HG03095 (cell line): Measurements from ENCODE around the gene TMPRSS13.
A peak's percentile ranks its signal among the peaks of the same experiment; 100 is the strongest.
"Not testable (repeated sequence)": the region's sequence is repeated elsewhere in the genome, so short reads cannot be mapped to it uniquely, and the experiment has no call there.

Source experiments
- ATAC-seq: cut with Tn5 transposase; IDR thresholded peaks from one replicate; pipeline ENCODE4 v1.9.1; 2021; ENCODE audit warnings: moderate library complexity; ENCODE audit not compliant: unreplicated experiment

Gene TMPRSS13

DNA sequence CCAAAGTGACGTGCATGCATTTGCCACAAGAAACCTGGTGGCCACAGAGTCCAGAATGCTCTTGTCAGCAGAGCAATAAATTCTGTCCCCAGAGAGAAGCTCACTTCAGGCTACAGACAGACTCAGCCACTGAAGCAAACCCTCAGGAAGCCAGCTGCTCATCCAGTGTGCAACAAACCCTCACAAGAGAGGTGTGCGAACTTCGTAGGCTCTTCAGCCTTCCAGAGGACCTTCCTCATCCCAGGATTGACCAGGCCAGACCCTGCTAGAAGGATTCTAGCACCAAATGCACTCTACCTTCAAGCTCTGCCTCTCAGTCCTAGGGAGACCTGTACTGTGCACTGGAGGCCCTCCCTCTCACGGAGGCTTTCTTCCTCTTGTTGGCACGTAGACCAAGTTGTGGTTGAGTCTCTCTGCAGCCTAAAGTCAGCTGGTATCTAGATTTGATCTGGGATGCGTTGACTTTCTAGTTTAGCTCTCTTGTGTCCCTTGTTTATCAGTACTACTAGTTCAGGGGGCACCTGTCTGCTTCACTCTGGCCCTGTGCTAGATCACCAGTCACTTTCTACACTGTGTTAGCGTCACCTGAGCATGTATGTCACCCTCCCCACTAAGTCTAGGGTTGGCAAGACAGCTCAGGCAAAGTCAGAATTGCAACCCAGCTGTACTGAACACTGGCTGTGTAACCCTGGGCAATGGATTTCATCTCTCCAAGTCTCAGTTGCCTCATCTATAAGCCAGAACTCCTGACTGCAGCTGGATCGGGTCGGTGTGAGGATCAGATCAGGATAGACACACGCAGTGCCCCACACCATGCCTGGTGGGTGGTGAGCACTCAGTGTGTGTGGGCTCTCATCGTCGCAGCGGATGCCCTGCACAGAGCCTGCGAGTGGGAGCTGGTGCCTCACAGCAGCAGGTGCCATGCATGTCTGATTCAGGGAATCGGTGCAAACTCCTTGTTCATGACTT is 22.1 kb upstream of the TMPRSS13 start:
- no peak for ATAC-seq

DNA sequence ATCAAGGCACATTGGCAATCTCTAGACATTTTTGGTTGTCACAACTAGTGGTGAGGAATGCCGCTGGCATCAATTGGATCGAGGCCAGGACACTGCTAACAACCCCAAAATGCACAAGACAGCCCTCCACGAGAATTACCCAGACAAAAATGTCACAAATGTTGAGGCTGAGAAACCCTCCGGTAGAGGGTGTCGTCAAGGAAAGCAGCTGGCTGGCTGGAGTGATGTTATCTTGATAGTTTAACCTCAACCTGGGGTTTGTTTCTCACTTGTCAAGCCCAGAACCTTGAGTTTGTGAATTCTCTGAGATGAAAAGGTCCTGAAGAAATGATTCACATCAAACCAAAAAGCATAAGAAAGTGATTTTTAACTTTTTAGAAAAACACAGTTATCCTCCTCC is 21.1 kb upstream of the TMPRSS13 start:
- no peak for ATAC-seq

DNA sequence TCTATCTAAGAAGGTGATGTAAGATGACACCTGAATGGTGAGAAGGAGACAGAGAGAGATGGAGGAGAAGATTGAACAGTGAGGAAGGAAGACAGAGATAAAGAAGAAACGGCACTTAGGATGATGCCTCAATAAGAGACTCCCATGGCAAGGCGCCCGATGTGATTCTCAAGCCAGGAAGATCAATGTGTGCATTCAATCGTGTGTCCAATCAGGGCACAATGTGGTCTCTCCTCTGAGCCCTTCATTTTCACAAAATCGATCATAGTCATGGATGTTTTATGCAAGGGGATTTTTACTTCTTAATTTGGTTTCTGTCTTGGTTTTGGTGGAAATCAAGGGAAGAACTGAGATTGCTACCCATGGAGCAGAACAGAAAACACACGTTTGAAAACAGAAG is 19.9 kb upstream of the TMPRSS13 start:
- ATAC-seq: no peak

DNA sequence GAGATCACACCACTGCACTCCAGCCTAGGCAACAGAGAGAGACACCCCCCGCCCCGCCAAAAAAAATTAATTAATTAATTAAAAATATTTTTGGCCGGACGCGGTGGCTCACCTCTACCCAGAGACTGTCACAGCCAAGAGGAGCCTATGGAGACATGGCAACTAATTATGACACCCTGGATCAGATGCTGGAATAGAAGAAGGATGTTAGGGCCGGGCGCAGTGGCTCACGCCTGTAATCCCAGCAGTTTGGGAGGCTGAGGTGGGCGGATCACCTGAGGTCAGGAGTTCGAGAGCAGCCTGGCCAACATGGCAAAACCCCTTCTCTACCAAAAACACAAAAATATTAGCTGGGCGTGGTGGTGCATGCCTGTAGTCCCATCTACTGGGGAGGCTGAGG is 19.3 kb upstream of the TMPRSS13 start:
- not testable (repeated sequence) for ATAC-seq

DNA sequence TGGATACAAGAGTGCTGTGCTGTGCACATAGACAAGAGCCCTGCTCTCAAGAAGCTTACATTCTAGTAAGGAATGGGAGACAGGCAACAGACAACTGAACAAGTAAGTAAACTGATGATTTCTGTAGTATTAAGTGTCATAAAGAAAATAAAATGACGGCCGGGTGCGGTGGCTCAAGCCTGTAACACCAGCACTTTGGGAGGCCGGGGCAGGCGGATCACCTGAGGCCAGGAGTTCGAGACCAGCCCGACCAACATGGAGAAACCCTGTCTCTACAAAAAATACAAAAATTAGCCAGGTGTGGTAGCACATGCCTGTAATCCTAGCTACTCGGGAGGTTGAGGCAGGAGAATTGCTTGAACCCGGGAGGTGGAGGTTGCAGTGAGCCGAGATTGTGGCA is 18.5 kb upstream of the TMPRSS13 start:
- ATAC-seq: not testable (repeated sequence)

DNA sequence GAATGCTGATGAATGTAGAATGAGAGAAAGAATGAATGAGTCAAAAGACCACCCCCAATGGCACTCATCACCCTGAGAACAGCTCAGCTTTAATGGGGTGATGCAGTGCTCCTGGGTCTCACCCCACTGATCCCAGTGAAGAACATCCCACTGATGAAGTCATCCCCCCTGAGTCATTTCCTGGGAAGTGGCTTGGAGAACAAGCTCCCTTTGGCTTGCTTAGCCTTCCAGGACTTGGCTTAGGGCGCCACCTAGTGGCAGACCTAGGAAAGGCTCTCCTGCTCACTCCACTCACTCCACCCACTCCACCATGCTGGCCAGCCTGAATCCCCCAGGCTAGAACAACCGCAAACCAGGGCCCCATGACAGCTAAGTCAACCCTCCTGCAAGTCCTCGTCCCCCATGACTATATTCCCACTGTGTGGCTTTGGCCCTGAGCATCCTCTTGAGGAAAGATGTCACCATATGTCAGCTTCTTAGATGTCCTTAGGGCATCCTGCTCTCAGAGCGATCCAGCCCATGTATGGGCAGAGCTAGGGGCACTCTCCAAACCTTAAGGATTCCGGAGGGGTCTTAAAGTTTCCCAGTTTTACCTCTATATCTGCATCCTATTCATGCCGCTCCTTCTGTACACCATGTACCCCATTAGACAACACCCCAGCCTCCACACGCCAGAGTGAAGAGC is 17.8 kb upstream of the TMPRSS13 start:
- ATAC-seq: no peak

DNA sequence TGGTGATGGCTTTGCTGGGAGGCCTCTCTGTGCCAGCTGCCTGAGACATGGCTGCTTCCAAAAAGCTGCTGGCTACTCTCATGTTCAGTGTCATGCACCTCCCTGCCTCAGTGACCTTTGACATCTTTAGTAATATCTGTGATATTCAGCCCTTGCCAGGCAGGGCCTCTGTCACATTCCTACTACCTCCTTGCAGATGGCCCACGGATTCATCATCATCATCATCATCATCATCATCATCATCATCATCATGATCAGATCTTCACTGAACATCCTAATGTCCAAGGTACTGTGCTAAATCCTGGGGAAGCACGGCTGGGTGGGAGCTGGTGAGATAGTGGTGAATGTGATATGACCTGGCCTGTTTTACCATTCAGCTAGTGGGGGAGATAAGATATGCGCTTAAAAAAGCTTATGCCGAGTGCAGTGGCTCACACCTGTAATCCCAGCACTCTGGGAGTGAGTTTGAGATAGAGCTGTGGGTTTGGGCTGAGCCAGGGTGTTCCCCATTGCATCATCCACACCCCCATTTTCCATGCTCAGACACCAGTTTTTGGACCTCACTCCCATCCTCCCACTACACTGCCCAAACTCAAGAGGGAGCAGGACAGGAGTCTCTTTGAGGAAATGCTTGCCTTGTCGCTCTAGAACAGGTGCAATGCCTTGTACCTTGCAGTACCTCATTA is 17.1 kb upstream of the TMPRSS13 start:
- ATAC-seq: no peak

DNA sequence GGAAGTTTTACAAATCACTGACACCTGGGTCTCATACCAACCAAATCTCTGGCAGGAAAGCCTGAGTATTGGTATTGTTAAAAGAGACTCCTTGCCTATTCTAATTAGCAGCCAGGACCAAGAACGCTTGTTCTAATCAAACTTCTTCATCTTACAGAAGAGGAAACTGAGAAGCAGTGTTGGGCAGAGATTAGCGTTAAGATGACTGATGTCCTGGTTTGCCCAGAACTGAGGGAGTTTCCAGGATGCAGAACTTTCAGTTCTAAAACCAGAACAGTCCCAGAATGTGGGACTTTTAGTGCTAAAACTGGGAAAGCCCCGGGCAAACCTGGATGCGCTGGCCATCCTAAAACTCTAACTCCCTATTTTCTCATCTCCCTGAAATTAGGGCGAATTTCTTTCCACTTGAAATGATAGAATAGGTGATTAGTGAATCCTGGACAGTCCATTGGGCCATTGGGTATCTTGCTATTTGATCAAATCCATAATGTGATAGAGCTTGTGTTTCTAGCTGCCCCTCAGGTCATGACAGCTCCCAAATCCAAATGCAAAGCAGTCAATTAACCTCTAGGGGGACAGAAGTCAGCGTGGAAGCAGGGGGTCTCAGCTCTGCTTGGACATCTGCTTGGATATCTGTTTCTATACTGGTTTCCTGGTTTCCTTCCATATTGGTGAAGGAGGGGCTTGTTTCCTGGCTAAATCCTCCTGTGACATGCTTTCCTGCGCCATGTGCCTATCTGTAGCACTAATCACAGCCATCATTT is 16.0 kb upstream of the TMPRSS13 start:
- no peak for ATAC-seq

DNA sequence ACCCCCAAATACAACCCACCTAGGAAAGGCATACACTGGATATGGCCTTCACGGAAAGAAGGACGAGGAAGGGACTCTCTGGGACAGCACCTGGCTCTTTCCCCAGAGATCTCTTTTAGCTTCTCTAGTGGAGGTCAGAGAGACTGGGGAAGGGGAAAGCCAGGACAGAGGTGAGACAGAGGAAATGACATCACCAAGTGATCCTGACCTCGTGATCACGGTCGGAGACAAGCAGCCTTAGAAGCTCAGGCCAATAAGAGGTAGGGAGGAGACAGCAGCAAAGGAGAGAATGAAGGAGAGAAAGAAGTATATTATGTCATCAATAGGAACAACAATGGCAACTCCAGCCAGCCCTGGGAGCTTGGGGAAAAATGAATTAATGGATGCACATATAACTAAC is 15.4 kb upstream of the TMPRSS13 start:
- ATAC-seq: no peak

DNA sequence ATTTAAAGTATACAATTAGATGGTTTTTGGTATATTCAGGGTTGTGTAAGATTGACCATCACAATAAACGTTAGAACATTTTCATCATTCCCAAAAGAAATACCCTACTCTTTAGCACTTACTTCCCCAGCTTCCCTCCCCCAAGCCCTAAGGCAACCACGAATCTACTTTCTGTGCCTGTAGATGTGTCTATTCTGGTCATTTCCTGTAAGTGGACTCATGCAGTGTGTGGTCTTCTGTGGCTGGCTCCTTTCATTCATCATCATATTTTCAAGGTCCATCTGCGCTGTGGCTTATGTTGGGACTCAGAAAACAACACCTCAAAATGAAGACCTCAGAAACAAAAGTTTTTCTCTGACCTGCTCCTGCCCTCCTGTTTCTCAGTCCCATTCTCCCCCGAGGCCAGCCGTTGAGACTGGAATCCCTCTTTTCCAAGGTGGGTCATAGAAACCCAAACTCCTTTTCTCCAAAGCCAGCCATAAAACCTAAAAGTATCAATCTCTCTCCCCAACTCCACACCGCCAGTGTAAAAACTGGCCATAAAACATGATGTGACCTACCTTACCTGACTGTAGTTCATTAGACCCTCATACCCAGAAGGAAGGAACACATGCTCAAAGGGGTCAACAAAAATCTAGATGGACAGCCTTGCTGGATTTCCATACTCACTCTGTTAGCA is 12.9 kb upstream of the TMPRSS13 start:
- no peak for ATAC-seq

DNA sequence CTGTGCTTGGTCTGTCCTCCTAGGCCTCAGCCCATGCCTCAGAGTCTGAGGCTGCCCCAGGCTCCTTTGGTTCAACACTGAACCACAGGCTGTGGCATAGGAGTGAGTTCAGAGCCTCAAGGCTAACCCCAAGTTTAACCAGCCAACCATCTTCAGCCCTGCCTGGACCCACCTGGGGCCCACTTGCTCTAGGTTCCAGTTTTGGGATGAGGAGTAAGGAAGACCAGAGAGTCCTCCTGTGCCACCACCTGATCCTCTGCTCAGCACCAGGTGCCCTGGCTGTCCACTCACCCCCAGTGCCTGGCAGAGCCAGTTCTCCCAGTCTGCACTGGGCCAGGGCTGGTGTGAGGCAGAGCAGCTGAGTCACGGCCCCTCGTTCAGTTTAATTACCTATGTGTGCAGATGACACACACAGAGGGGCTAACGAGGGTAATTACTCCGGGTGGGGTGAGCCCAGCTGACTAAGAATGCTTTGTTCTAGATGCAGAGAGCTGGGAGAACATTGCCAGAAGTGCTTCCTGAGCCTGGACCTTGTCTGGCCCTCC is 12.0 kb upstream of the TMPRSS13 start:
- ATAC-seq: no peak

DNA sequence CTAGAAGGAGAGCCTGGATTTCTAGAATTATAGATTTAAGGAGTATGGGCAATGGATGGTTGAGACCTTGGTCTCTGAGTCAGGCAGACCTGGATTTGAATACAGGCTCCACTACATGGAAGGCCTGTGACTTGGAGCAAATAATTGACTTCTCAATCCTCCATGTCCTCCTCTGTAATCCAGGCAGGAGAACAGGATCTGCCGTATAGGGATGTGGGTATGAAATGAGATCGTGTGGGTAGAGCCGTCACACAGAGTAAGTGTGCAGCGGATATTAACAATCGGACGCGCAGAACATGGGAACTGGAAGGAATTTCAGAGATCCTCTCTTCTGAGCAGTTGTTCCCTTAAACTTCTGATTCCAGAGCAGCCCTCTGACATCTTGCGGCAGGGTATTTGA is 11.5 kb upstream of the TMPRSS13 start:
- ATAC-seq: no peak

DNA sequence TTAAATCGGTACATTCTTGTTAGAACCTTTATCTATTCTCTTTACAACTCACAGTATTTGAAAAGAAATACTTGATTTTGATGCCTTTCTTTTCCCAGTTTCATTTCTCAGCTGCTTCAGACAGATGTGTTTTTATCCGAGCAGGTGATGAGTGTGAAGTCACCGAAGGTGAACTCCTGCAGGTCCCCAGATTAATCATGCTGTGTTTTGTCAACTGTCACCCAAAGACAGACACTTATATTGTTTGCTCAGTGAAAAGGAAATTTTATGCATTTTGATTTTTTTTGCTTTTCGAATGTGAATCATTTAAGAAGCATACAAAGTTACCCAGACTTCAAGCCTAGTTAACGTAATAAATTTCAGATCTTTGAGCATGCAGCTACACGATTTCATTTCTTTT is 7.8 kb upstream of the TMPRSS13 start:
- ATAC-seq: no peak

DNA sequence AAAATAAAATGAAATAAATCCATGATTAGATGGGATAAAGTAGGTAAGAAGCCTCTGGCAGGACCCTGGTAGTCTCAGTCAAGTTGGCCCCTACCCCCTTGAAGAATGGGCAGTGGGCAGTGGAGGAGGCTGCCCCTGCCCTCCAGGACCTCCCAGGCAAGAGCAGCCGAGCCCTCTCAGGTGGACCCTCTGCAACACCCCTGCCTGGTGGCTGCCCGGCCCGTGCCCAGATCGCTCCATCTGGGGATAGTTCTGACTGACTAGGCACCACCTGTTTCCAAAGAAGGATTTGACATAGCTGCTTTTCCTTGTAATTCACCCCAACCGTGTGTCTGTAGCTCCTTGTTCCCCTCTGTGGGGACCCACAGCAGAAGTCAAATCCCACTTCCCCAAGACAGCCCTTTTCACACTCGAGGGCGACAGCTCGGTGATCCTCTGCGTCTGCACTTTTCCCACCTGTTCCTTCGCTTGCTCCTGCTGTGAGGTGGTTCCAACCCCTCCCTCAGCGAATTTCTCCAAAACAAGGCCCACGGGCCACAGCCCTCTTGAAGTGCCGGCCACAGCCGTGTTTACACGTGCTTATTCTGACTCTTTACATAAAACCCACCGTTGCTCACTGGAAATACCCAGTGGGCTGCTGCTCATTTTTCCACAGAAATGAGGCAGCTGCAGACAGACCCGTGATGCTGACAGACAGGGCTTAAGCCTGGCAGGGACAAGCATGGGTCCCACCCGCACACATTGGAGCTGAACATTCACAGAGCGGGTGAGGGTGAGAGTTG is 5.5 kb upstream of the TMPRSS13 start:
- ATAC-seq: no peak

DNA sequence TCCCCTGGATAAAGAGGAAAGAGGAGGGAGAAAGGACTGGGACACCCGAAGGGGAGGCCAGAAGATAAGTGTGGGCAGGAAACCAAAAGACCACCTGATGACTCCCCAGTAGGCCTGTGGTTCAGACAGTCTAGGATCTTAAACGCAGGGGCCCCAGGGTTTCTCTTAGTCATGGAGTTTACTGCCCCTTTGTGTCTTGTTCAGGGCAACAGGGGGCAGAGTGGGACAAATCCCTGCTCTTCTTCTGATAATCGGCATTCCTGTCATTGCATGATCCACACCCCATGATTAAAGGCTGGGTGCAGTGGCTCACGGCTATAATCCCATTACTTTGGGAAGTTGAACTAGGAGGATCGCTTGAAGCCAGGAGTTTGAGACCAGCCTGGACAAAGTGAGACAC is 4.7 kb upstream of the TMPRSS13 start:
- ATAC-seq: no peak

DNA sequence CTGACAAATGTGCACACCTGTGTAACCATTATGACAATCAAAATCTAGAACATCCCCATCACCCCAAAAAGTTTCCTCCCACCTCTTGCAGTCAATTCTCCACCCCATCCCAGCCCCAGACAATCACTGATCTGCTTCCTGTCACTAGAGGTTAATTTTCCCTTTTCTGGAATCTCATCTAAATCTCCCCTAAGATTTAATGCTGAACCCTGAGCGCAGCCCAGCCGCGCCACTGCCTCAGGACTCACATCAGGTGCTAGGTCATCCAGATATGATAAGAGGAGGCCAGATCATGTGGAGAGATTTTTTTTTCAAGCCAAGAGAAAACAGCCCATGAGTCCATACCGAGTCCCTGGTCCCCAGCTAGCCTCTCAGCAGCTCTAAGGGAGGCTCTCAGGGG is 4.3 kb upstream of the TMPRSS13 start:
- no peak for ATAC-seq

DNA sequence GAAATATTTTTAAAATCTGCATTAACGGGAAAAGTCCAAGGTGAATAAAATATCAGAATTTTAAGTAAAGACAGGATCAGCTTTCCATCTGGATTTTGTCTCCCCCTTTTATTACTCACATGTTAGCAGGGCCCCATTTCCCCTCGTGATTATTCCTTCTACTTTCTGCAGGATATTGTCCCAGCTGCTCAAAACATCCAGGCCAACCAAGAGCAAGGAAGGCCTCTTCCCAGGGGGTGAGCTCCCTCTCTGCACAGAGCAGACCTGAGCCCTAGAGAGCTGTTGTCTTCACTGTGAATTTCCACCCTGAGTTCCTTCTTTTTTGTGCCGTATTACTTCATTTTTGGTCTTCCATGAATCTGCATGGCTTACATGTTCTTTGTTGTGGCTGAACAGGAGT is 3.7 kb upstream of the TMPRSS13 start:
- no peak for ATAC-seq

DNA sequence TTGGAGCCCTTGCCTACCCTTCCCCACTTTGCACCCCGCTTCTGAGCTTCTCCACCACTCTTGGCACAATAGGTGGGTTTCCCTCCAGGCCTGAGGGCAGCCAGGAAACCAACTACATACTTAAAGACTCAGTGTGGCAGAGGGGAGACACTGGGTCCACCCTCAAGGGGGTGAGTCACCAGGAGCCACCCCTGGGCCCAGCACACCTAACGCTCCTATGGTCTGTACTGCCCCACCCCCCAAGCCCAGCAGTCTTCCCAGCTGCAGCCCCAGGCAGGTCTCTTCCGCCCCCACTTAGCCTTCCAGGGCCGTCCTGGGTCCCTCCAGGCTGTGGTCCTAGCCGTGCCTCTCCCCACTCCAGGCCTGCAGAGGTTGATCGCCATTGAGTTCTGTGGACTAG is 3.2 kb upstream of the TMPRSS13 start:
- no peak for ATAC-seq

DNA sequence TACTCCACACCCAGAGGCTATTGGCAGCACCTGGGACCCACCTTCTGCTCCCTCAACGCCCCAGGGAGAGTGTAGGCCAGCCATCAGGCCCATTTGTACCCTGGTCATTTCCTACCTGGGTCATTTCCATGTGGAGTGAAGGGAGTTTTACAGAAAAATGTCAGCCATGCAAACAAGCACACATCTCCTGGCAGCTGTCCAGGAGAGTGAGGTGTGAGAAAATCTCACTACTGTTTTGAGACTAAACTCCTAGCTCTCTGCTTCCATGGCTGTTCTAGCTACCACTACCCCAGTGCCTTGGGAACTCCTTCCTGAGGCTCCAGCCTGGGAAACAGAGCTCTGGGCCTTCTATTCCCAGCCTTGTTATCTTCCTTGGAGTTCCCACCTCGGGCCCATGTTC is 2.8 kb upstream of the TMPRSS13 start:
- peak; percentile 59 for ATAC-seq
